ENCODE results near the gene HACD1.
"Not testable (repeated sequence)": the region's sequence is repeated elsewhere in the genome, so short reads cannot be mapped to it uniquely, and the experiment has no call there.

The HACD1 gene

GRCh38 chr10:17640331-17640816 lies 23.2 kb upstream of the HACD1 start:
- no peak for DNase-seq

GRCh38 chr10:17637869-17638268 lies 20.7 kb upstream of the HACD1 start:
- DNase-seq = no peak

GRCh38 chr10:17633353-17633752 lies 16.2 kb upstream of the HACD1 start:
- DNase-seq = no peak

- DNase-seq = not testable (repeated sequence)
These were observed 15.4 kb upstream of the HACD1 start for GRCh38 chr10:17632590-17632989.

- DNase-seq = peak in 1 of 2 donors; percentile 46
These were observed 9.5 kb upstream of the HACD1 start for GRCh38 chr10:17626656-17627055.

GRCh38 chr10:17624996-17625395 lies 7.8 kb upstream of the HACD1 start:
- DNase-seq = no peak

GRCh38 chr10:17622061-17622460 lies 4.9 kb upstream of the HACD1 start:
- DNase-seq = no peak

GRCh38 chr10:17616403-17617030 lies 657 bp downstream of the HACD1 start:
- DNase-seq = peak; percentile 19 to 39

- no peak for DNase-seq
These were observed 7.6 kb downstream of the HACD1 start for GRCh38 chr10:17609523-17610079.

- DNase-seq = peak; percentile 44 to 78
These were observed 9.4 kb downstream of the HACD1 start for GRCh38 chr10:17607603-17608332.

- DNase-seq = no peak
These were observed 10.1 kb downstream of the HACD1 start for GRCh38 chr10:17607060-17607459.

- DNase-seq = no peak
These were observed 10.6 kb downstream of the HACD1 start for GRCh38 chr10:17606547-17607040.

- no peak for DNase-seq
These were observed 11.2 kb downstream of the HACD1 start for GRCh38 chr10:17605936-17606335.

- DNase-seq = peak in 1 of 2 donors; percentile 8
These were observed 18.1 kb downstream of the HACD1 start for GRCh38 chr10:17599089-17599488.

GRCh38 chr10:17597386-17597785 lies 19.8 kb downstream of the HACD1 start:
- DNase-seq = no peak

GRCh38 chr10:17590969-17591645 lies 26.1 kb downstream of the HACD1 start:
- DNase-seq = no peak

GRCh38 chr10:17589316-17589715 lies 27.9 kb downstream of the HACD1 start:
- DNase-seq = not testable (repeated sequence)

- DNase-seq = no peak
These were observed 28.8 kb downstream of the HACD1 start for GRCh38 chr10:17588420-17588819.

GRCh38 chr10:17587321-17587720 lies 29.9 kb downstream of the HACD1 start:
- DNase-seq = not testable (repeated sequence)

- DNase-seq = no peak
These were observed 30.3 kb downstream of the HACD1 start for GRCh38 chr10:17586821-17587234.

GRCh38 chr10:17585016-17585415 lies 32.2 kb downstream of the HACD1 start:
- DNase-seq = peak in 1 of 2 donors; percentile 7

GRCh38 chr10:17580885-17581284 lies 36.3 kb downstream of the HACD1 start:
- DNase-seq = no peak

- no peak for DNase-seq
These were observed 38.6 kb downstream of the HACD1 start for GRCh38 chr10:17578603-17579002.
